WERI-Rb-1 (cell line): ENCODE data around the gene ORMDL2.
"Not testable (repeated sequence)": the region's sequence is repeated elsewhere in the genome, so short reads cannot be mapped to it uniquely, and the experiment has no call there.

ENCODE experiments used
- DNase-seq: peaks from one replicate; pipeline ENCODE4 v3.0.0-alpha.2; 2020
- H3K27ac ChIP-seq: fragments of 250-450 bp; sonication (Bioruptor Pico); 2 replicates; pipeline ENCODE4 v1.5.1; 2020; ENCODE audit warnings: mild to moderate bottlenecking, moderate library complexity
- H3K27me3 ChIP-seq: fragments of 250-450 bp; sonication (Bioruptor Pico); 2 replicates; pipeline ENCODE4 v1.5.1; 2021; ENCODE audit warnings: mild to moderate bottlenecking, low read depth, moderate library complexity; ENCODE audit not compliant: insufficient read depth, severe bottlenecking
- H3K36me3 ChIP-seq: fragments of 250-450 bp; sonication (Bioruptor Pico); 2 replicates; pipeline ENCODE4 v1.5.1; 2020; ENCODE audit warnings: mild to moderate bottlenecking, moderate library complexity
- H3K4me3 ChIP-seq: 2 replicates; pipeline ENCODE4 v1.5.1; 2011; ENCODE audit warnings: low read depth, mild to moderate bottlenecking, control low read depth, low read length
- H3K9me3 ChIP-seq: fragments of 250-450 bp; sonication (Bioruptor Pico); 2 replicates; pipeline ENCODE4 v1.5.1; 2021; ENCODE audit warnings: mild to moderate bottlenecking, moderate library complexity; ENCODE audit not compliant: severe bottlenecking
- TF ChIP-seq, protein P1 (sequence below): IDR thresholded peaks from 2 replicates; pipeline ENCODE4 v1.5.1; 2011; ENCODE audit warnings: low read depth, mild to moderate bottlenecking, control low read depth, inconsistent platforms, low read length

Gene ORMDL2

DNA sequence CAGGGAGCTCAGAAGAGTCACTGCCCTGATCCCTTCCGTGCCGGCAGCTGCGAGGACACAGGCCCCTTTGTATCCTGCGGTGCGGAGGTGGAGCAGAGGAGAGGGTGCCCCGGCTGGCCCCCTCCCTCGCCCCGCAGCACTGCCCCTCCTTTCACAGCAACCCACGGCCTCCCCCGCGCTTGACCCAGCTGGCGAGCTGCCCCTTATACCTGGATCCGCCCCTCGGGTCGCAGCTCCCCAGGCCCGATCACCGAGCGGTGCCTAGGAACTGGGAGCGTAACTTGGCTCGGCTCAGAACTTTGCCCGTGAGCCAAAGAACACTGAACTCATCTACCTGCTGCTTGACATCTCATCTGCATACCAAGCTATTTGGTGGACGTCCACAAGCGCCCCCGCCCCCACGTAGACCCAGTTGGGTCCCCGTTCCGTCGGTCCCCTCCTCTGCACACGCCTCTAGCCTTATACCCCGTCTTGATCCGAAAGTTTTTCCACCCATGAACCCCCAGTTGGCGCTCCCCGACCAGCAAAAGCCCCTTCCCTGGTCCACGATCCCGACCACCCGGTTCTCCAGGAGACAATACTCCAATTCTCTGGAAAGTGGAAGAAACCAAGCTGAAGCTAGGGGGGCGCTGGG is 12.2 kb downstream of the ORMDL2 start:
- H3K27me3 ChIP-seq: no peaks in the 10 kb centered on the region
- peak overlapping the region; percentile 90 for H3K4me3 ChIP-seq
- peak overlapping the region; percentile 83 for H3K27ac ChIP-seq
- H3K36me3 ChIP-seq: peaks cover 12% of the 10 kb centered on the region
- TF ChIP-seq, protein P1, sequence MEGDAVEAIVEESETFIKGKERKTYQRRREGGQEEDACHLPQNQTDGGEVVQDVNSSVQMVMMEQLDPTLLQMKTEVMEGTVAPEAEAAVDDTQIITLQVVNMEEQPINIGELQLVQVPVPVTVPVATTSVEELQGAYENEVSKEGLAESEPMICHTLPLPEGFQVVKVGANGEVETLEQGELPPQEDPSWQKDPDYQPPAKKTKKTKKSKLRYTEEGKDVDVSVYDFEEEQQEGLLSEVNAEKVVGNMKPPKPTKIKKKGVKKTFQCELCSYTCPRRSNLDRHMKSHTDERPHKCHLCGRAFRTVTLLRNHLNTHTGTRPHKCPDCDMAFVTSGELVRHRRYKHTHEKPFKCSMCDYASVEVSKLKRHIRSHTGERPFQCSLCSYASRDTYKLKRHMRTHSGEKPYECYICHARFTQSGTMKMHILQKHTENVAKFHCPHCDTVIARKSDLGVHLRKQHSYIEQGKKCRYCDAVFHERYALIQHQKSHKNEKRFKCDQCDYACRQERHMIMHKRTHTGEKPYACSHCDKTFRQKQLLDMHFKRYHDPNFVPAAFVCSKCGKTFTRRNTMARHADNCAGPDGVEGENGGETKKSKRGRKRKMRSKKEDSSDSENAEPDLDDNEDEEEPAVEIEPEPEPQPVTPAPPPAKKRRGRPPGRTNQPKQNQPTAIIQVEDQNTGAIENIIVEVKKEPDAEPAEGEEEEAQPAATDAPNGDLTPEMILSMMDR: no peak
- DNase-seq: peak; percentile 31
- no peaks in the 10 kb centered on the region for H3K9me3 ChIP-seq

- DNase-seq: peak; percentile 70
- no peaks in the 10 kb centered on the region for H3K9me3 ChIP-seq
- peak overlapping the region; percentile 90 for H3K4me3 ChIP-seq
- TF ChIP-seq, protein P1: no peak
- peak overlapping the region; percentile 83 for H3K27ac ChIP-seq
- H3K36me3 ChIP-seq: peaks cover 12% of the 10 kb centered on the region
- H3K27me3 ChIP-seq: no peaks in the 10 kb centered on the region
Measured at GRCh38 chr12:55830601-55831446, 13.0 kb downstream of the ORMDL2 start.

DNA sequence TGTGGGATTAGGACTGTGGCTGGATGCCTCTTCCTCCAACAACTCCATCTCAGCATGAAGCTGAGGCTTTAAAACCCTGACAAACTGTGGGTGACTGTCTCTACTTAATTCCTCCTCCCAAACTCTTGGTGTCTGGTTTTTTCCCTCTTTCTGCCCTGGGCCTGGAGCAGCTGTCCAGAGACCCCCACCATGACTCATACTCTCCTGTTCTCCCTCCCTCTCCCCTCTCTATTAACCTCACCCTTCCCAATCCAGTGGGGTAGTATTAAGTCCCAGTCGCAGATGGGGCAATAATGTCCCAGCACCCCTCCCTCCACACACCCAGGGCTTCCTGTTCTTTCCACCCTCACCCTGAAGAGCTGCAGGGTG is 13.6 kb downstream of the ORMDL2 start:
- Histone ChIP-seq H3K36me3 (peaks cover 12% of the 10 kb centered on the region), H3K27me3 (no peaks in the 10 kb centered on the region), H3K9me3 (no peaks in the 10 kb centered on the region), H3K4me3 (peak overlapping the region; percentile 90), H3K27ac (no peak overlapping the region)
- DNase-seq: no peak
- TF ChIP-seq, protein P1: no peak

DNA sequence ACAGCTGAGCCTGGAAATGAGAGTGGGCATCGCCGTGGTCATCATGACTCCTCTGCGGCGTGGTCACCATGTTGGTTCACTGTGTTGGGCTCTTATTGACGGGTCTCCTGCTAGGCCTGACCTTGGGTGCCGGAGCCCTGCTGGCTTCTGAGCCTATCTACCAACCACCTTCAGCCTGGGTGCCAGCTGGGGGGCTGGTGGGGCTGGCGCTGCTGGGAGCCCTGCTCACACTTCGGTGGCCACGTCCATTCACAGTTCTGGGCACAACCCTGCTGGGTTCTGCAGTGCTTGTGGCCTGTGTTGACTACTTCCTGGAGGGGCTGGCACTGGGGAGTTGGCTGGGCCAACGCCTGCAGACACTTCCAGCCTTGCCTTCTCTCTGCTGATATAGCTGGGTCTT is 15.2 kb downstream of the ORMDL2 start:
- Histone ChIP-seq H3K4me3 (no peak overlapping the region), H3K27me3 (no peaks in the 10 kb centered on the region), H3K9me3 (no peaks in the 10 kb centered on the region), H3K27ac (no peak overlapping the region), H3K36me3 (peaks cover 3% of the 10 kb centered on the region; the same call in 1 of the 2 replicates)
- DNase-seq: no peak
- TF ChIP-seq, protein P1: no peak

- not testable (repeated sequence) for H3K4me3 ChIP-seq, DNase-seq
Measured at GRCh38 chr12:55834400-55834799, 16.6 kb downstream of the ORMDL2 start.

DNA sequence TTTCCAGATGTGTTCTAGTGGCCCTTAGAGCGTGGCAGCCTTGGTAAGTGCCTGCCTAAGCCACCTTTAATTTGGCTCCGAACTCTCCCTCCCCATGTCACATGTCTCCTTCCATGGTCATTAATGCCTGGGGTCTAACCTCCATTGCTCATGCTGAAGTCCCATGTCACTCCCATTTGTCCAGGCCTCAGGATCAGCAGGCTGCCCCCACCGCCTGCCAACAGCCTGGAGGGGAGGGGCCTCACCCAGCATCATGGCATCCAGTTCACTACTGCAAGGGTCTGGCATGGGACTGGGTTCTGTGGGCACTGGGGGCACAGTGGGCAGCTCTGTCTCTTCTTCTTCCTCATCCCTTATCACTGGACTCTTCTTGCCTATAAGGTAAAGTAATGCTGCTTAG is 20.5 kb downstream of the ORMDL2 start:
- H3K27me3 ChIP-seq: no peaks in the 10 kb centered on the region
- no peak overlapping the region for H3K4me3 ChIP-seq

More at GRCh38 chr12:55834400-55834799, 16.6 kb downstream of the ORMDL2 start:
- H3K9me3 ChIP-seq, H3K27ac ChIP-seq, H3K27me3 ChIP-seq, H3K36me3 ChIP-seq: not testable (repeated sequence)

More for the DNA sequence above, 20.5 kb downstream of the ORMDL2 start:
- no peaks in the 10 kb centered on the region for H3K9me3 ChIP-seq
- TF ChIP-seq, protein P1: no peak
- H3K36me3 ChIP-seq: no peaks in the 10 kb centered on the region
- no peak for DNase-seq
- H3K27ac ChIP-seq: no peak overlapping the region
